IPS DF 19.7 (cell line): Measurements from ENCODE around the gene PSAP.

Experiments
- DNase-seq: peaks from one replicate; pipeline ENCODE4 v3.0.0-alpha.2; 2013; ENCODE audit warnings: low read depth, low spot score

Gene PSAP

GRCh38 chr10:71845410-71846405 lies 5.3 kb downstream of the PSAP start:
- no peak for DNase-seq

GRCh38 chr10:71844695-71845094 lies 6.4 kb downstream of the PSAP start:
- no peak for DNase-seq

- no peak for DNase-seq
Measured at GRCh38 chr10:71844084-71844483, 7.0 kb downstream of the PSAP start.

- no peak for DNase-seq
Measured at GRCh38 chr10:71842856-71843686, 8.0 kb downstream of the PSAP start.

- DNase-seq, result no peak
Measured at GRCh38 chr10:71842422-71842821, 8.6 kb downstream of the PSAP start.

GRCh38 chr10:71840958-71841335 lies 10.1 kb downstream of the PSAP start:
- no peak for DNase-seq

- peak; percentile 95 for DNase-seq
Measured at GRCh38 chr10:71840177-71840957, 10.7 kb downstream of the PSAP start.

GRCh38 chr10:71838264-71839211 lies 12.5 kb downstream of the PSAP start:
- DNase-seq, result no peak

GRCh38 chr10:71837098-71837827 lies 13.8 kb downstream of the PSAP start:
- DNase-seq, result no peak

GRCh38 chr10:71836596-71836974 lies 14.5 kb downstream of the PSAP start:
- DNase-seq, result no peak

GRCh38 chr10:71835671-71836595 lies 15.1 kb downstream of the PSAP start:
- no peak for DNase-seq

GRCh38 chr10:71834343-71834674 lies 16.7 kb downstream of the PSAP start:
- no peak for DNase-seq

- DNase-seq, result no peak
Measured at GRCh38 chr10:71833451-71834342, 17.4 kb downstream of the PSAP start.

GRCh38 chr10:71832967-71833366 lies 18.1 kb downstream of the PSAP start:
- DNase-seq, result no peak

- DNase-seq, result no peak
Measured at GRCh38 chr10:71831646-71832552, 19.2 kb downstream of the PSAP start.

- no peak for DNase-seq
Measured at GRCh38 chr10:71830726-71831125, 20.3 kb downstream of the PSAP start.

GRCh38 chr10:71829896-71830295 lies 21.2 kb downstream of the PSAP start:
- DNase-seq, result no peak
